ENCODE measurements around the gene CREB1. TPM values are rescaled to one million over a fixed set of nuclear protein-coding genes. Genes with fewer than 3 reads are reported as not detected.
A peak's percentile ranks its signal among the peaks of the same experiment; 100 is the strongest.

The CREB1 gene
- total RNA-seq, 1 donor from 2014 or later: 127 TPM

- intact Hi-C loops (cut with micrococcal nuclease): no loop called here
- ChIA-PET POLR2A (interaction anchor here (0.7 kb wide), 1 partner anchor 1509 kb away, joined by 3 read pairs; no protein-coding TSS in a partner anchor), CTCF (no interaction called here)
- Mint-ChIP-seq H3K4me3 (no peak overlapping the region), H3K27me3 (no peaks in the 10 kb centered on the region), H3K36me3 (ENCODE audit: low read depth) (peaks cover 79% of the 10 kb centered on the region), H3K27ac (no peak overlapping the region), H3K9me3 (peaks cover 11% of the 10 kb centered on the region), H3K4me1 (peaks cover 15% of the 10 kb centered on the region)
- TF ChIP-seq, protein P1, sequence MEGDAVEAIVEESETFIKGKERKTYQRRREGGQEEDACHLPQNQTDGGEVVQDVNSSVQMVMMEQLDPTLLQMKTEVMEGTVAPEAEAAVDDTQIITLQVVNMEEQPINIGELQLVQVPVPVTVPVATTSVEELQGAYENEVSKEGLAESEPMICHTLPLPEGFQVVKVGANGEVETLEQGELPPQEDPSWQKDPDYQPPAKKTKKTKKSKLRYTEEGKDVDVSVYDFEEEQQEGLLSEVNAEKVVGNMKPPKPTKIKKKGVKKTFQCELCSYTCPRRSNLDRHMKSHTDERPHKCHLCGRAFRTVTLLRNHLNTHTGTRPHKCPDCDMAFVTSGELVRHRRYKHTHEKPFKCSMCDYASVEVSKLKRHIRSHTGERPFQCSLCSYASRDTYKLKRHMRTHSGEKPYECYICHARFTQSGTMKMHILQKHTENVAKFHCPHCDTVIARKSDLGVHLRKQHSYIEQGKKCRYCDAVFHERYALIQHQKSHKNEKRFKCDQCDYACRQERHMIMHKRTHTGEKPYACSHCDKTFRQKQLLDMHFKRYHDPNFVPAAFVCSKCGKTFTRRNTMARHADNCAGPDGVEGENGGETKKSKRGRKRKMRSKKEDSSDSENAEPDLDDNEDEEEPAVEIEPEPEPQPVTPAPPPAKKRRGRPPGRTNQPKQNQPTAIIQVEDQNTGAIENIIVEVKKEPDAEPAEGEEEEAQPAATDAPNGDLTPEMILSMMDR (IDR thresholded peaks at IDR 0.05): no peak
- no peak for DNase-seq
- no peak for ATAC-seq (ENCODE audit: low read depth)
Measured at GRCh38 chr2:207593277-207593676, 63.5 kb downstream of the CREB1 start.

- POLR2A ChIA-PET: interaction anchor here (1.2 kb wide), 1 partner anchor 63 kb away, joined by 3 read pairs; no protein-coding TSS in a partner anchor
- TF ChIP-seq, protein P1 (IDR thresholded peaks at IDR 0.05): no peak
- Mint-ChIP-seq H3K9me3 (peaks cover 5% of the 10 kb centered on the region), H3K36me3 (ENCODE audit: low read depth) (peaks cover 73% of the 10 kb centered on the region), H3K4me1 (peaks cover 9% of the 10 kb centered on the region), H3K27me3 (no peaks in the 10 kb centered on the region), H3K27ac (peak overlapping the region; percentile 63), H3K4me3 (no peak overlapping the region)
- ATAC-seq (ENCODE audit: low read depth): no peak
- intact Hi-C loops (cut with micrococcal nuclease): no loop called here
- DNase-seq: no peak
- CTCF ChIA-PET: no interaction called here
Measured at GRCh38 chr2:207594264-207594663, 64.5 kb downstream of the CREB1 start.

DNA sequence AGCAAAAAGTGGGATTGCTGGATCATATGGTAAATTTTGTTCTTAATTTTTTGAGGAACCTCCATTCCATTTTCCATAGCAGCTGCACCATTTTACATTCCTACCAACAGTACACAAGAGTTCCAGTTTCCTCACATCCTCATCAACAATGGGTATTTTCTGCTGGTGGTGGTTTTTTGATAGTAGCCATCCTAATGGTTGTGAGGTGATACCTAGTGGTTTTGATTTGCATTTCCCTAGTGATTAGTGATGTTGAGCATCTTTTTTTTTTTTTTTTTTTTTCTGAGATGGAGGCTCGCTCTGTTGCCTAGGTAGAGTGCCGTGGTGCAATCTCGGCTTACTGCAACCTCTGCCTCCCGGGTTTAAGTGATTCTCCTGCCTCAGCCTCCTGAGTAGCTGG lies 65.0 kb downstream of the CREB1 start:
- Mint-ChIP-seq H3K4me3 (no peak overlapping the region), H3K9me3 (peaks cover 5% of the 10 kb centered on the region), H3K4me1 (peaks cover 9% of the 10 kb centered on the region), H3K36me3 (ENCODE audit: low read depth) (peaks cover 71% of the 10 kb centered on the region), H3K27ac (no peak overlapping the region), H3K27me3 (no peaks in the 10 kb centered on the region)
- CTCF ChIA-PET: no interaction called here
- TF ChIP-seq, protein P1 (IDR thresholded peaks at IDR 0.05): no peak
- ATAC-seq (ENCODE audit: low read depth) (peak; percentile 52), DNase-seq (no peak)
- POLR2A ChIA-PET: interaction anchor here (1.2 kb wide), 1 partner anchor 64 kb away, joined by 3 read pairs; no protein-coding TSS in a partner anchor
- intact Hi-C loops (cut with micrococcal nuclease): no loop called here

DNA sequence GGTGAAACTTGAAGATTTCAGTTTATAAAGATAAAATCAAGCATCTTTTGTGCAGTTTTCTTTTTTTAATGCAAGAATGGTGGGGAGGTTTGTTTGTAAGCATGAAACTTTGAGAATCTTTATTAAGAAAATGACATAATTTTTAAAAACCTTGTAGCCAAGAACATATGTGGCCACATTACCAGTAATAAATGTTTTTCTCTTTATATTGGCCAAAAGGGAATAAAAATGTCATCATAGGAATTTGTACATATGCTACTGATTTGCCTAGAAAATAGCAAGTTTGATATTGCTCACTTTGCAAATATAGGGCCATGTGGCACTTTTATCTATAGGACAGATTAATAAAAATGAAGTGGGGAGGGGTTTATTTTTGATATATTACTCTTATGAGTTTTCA lies 69.9 kb downstream of the CREB1 start:
- ChIA-PET CTCF (no interaction called here), POLR2A (interaction anchor here (1.6 kb wide), 1 partner anchor 22 kb away, joined by 4 read pairs; no protein-coding TSS in a partner anchor)
- ATAC-seq (ENCODE audit: low read depth) (no peak), DNase-seq (no peak)
- H3K4me1 Mint-ChIP-seq: peaks cover 11% of the 10 kb centered on the region
- H3K9me3 Mint-ChIP-seq: no peaks in the 10 kb centered on the region
- no peak overlapping the region for H3K4me3 Mint-ChIP-seq
- peak overlapping the region; percentile 41 for H3K27ac Mint-ChIP-seq
- TF ChIP-seq, protein P1 (IDR thresholded peaks at IDR 0.05): no peak
- peaks cover 50% of the 10 kb centered on the region for H3K36me3 Mint-ChIP-seq (ENCODE audit: low read depth)
- intact Hi-C loops (cut with micrococcal nuclease): no loop called here
- no peaks in the 10 kb centered on the region for H3K27me3 Mint-ChIP-seq

DNA sequence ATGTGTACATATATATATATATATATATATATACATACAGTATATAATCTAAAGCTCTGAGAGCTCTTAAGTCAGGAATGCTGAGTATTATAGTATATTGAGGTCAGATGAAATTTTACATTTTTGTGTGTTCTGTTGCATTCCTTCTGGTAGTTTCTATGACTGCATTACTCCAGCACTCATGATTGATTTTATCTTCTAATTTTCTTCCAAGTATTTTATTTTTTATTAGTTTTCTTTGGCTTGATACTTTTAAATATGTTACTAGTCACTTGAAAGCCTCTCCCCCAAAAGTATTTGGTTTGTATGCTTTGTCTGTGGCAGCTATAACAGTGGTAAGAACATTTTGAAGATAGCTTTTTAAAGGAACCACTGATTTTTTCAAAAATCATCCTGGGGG lies 70.5 kb downstream of the CREB1 start:
- CTCF ChIA-PET: no interaction called here
- no peak for ATAC-seq (ENCODE audit: low read depth)
- Mint-ChIP-seq H3K9me3 (no peaks in the 10 kb centered on the region), H3K27ac (no peak overlapping the region), H3K36me3 (ENCODE audit: low read depth) (peaks cover 54% of the 10 kb centered on the region), H3K4me3 (no peak overlapping the region), H3K4me1 (peaks cover 13% of the 10 kb centered on the region), H3K27me3 (no peaks in the 10 kb centered on the region)
- POLR2A ChIA-PET: interaction anchor here (0.5 to 1.6 kb wide), 3 partner anchors 22 to 117 kb away, joined by 4 to 12 read pairs (median 5); no protein-coding TSS in a partner anchor
- DNase-seq: no peak
- intact Hi-C loops (cut with micrococcal nuclease): no loop called here
- TF ChIP-seq, protein P1 (IDR thresholded peaks at IDR 0.05): no peak
